Hippocampal formation (tissue), 2 donors: ENCODE data around the gene BPHL.
"Not testable (repeated sequence)": the region's sequence is repeated elsewhere in the genome, so short reads cannot be mapped to it uniquely, and the experiment has no call there.

Source experiments
- DNase-seq, 2 donors: peaks; one replicate each; lab custom pipeline; 2025; lab: John Stamatoyannopoulos, UW

Gene BPHL

GRCh38 chr6:3118353-3119039, at the start of gene BPHL:
TSS of gene BPHL (plus strand) at chr6:3118711. CDS start at chr6:3118741, 30 bp downstream.
- peak; percentile 93 to 97 for DNase-seq

- no peak for DNase-seq
Observed at GRCh38 chr6:3071568-3071967, 46.9 kb upstream of the BPHL start.

GRCh38 chr6:3072798-3073197, 45.7 kb upstream of the BPHL start:
- DNase-seq = no peak

- no peak for DNase-seq
Observed at GRCh38 chr6:3073382-3073781, 45.1 kb upstream of the BPHL start.

GRCh38 chr6:3075772-3076113, 42.8 kb upstream of the BPHL start:
- DNase-seq = no peak

- DNase-seq = no peak
Observed at GRCh38 chr6:3076320-3076719, 42.2 kb upstream of the BPHL start.

- DNase-seq = no peak
Observed at GRCh38 chr6:3077430-3077829, 41.1 kb upstream of the BPHL start.

- not testable (repeated sequence) for DNase-seq
Observed at GRCh38 chr6:3078952-3079351, 39.6 kb upstream of the BPHL start.

GRCh38 chr6:3079682-3080081, 38.8 kb upstream of the BPHL start:
- DNase-seq = no peak

- peak in 1 of 2 donors; percentile 3 for DNase-seq
Observed at GRCh38 chr6:3081960-3082359, 36.6 kb upstream of the BPHL start.

GRCh38 chr6:3085074-3085473, 33.4 kb upstream of the BPHL start:
- DNase-seq = peak in 1 of 2 donors; percentile 22

- no peak for DNase-seq
Observed at GRCh38 chr6:3086282-3086946, 32.1 kb upstream of the BPHL start.

GRCh38 chr6:3088446-3088845, 30.1 kb upstream of the BPHL start:
- no peak for DNase-seq

- no peak for DNase-seq
Observed at GRCh38 chr6:3088968-3089367, 29.5 kb upstream of the BPHL start.

GRCh38 chr6:3090013-3090412, 28.5 kb upstream of the BPHL start:
- DNase-seq = no peak

GRCh38 chr6:3094815-3095214, 23.7 kb upstream of the BPHL start:
- no peak for DNase-seq

- no peak for DNase-seq
Observed at GRCh38 chr6:3102875-3103274, 15.6 kb upstream of the BPHL start.

- no peak for DNase-seq
Observed at GRCh38 chr6:3108746-3109414, 9.6 kb upstream of the BPHL start.

- DNase-seq = no peak
Observed at GRCh38 chr6:3109761-3110160, 8.8 kb upstream of the BPHL start.

GRCh38 chr6:3114377-3114776, 4.1 kb upstream of the BPHL start:
- DNase-seq = no peak

- DNase-seq = no peak
Observed at GRCh38 chr6:3117912-3118352, 579 bp upstream of the BPHL start.

GRCh38 chr6:3119040-3119723, 671 bp downstream of the BPHL start:
- DNase-seq = peak in 1 of 2 donors; percentile 42

GRCh38 chr6:3120765-3121089, 2.2 kb downstream of the BPHL start:
- DNase-seq = no peak
